K562 (cell line): Measurements from ENCODE around the gene CNTFR. TPM values are rescaled to one million over a fixed set of nuclear protein-coding genes. Genes with fewer than 3 reads are reported as not detected.

ENCODE experiments used
- BMI1 ChIP-seq: fragments of 150-350 bp; IDR thresholded peaks from 2 replicates; pipeline ENCODE4 v1.6.1; 2014; ENCODE audit warnings: low read length
- CEBPZ ChIP-seq: fragments of 150-350 bp; IDR thresholded peaks from 2 replicates; pipeline ENCODE4 v1.6.1; 2014; ENCODE audit warnings: low read depth, mild to moderate bottlenecking, low read length, borderline replicate concordance
- E2F6 ChIP-seq, 2 experiments: IDR thresholded peaks; 2 replicates each; pipeline ENCODE4 v1.6.1; 2011; ENCODE audit warnings: borderline replicate concordance in 1 of 2, control low read depth in 1 of 2, low read depth in 1 of 2, low read length in 1 of 2, mild to moderate bottlenecking in 1 of 2, mixed read lengths in 1 of 2, moderate library complexity in 1 of 2; ENCODE audit not compliant: insufficient read depth in 1 of 2, insufficient read length in 1 of 2, poor library complexity in 1 of 2, severe bottlenecking in 1 of 2; ENCODE audit errors: extremely low read depth in 1 of 2
- ELK1 ChIP-seq: sonication (generic); formaldehyde crosslinking; IDR thresholded peaks from 2 replicates; pipeline ENCODE4 v1.8.1; 2022; ENCODE audit warnings: missing genetic modification reagents
- GABPA ChIP-seq: fragments of 200-800 bp; sonication (Bioruptor generic); conservative IDR thresholded peaks from 2 replicates; pipeline ENCODE4 v1.6.1; 2016; ENCODE audit warnings: low read depth, missing genetic modification characterization, missing compliant biosample characterization
- GATAD2B ChIP-seq: fragments of 450-650 bp; IDR thresholded peaks from 2 replicates; pipeline ENCODE4 v1.6.1; 2017; ENCODE audit warnings: mild to moderate bottlenecking, borderline replicate concordance
- HDGF ChIP-seq: fragments of 450-650 bp; IDR thresholded peaks from 2 replicates; pipeline ENCODE4 v1.6.1; 2016
- HMG20A ChIP-seq: fragments of 450-650 bp; formaldehyde crosslinking; conservative IDR thresholded peaks from 2 replicates; pipeline ENCODE4 v1.4.0; 2020; ENCODE audit warnings: mild to moderate bottlenecking, mixed read lengths
- JUNB ChIP-seq: fragments of 450-650 bp; formaldehyde crosslinking; conservative IDR thresholded peaks from 2 replicates; pipeline ENCODE4 v1.4.0; 2020; ENCODE audit warnings: mild to moderate bottlenecking
- MITF ChIP-seq: IDR thresholded peaks from 2 replicates; pipeline ENCODE4 v1.6.1; 2014; ENCODE audit warnings: antibody characterized with exemption
- PKNOX1 ChIP-seq: fragments of 450-650 bp; IDR thresholded peaks from 2 replicates; pipeline ENCODE4 v1.6.1; 2016
- RUNX1 ChIP-seq: sonication (generic); IDR thresholded peaks from 2 replicates; pipeline ENCODE4 v1.6.1; 2016; ENCODE audit warnings: antibody characterized with exemption, low read depth
- SIRT6 ChIP-seq: IDR thresholded peaks from one replicate; pipeline ENCODE4 v1.6.1; 2012; ENCODE audit warnings: low read depth, mild to moderate bottlenecking, control low read depth, inconsistent platforms, low read length, moderate library complexity
- ZBTB8A ChIP-seq: fragments of 450-650 bp; IDR thresholded peaks from 2 replicates; pipeline ENCODE4 v1.6.1; 2018; ENCODE audit warnings: mild to moderate bottlenecking, moderate library complexity; ENCODE audit not compliant: partially characterized antibody
- ZNF217 ChIP-seq: sonication (generic); formaldehyde crosslinking; IDR thresholded peaks from 2 replicates; pipeline ENCODE4 v1.8.0; 2022; ENCODE audit warnings: mild to moderate bottlenecking, missing genetic modification reagents
- ZNF436 ChIP-seq: fragments of 250-450, 450-650 bp; sonication (Bioruptor Pico); formaldehyde crosslinking; IDR thresholded peaks from 2 replicates; pipeline ENCODE4 v1.7.0; 2020; ENCODE audit warnings: mild to moderate bottlenecking
- polyA plus RNA-seq, 8 experiments: library from polyadenylated mRNA; depleted of rRNA in 4 of 8; stranded (reverse) in 5 of 8; unstranded in 3 of 8; fragments of >200 nt; fragmentation: Nextera tagmentation in 2 of 8; fragmentation: Illumina TruSeq in 1 of 8; extraction: Ambion mirVana in 2 of 8; extraction: Trizol in 1 of 8; gene quantifications; 2 replicates each; pipeline versions ENCODE4 v1.2.1 to v1.2.3, GENCODE V29; 2011 to 2014; ENCODE audit warnings: inconsistent platforms in 1 of 8, missing spikeins in 1 of 8
- total RNA-seq, 7 experiments: library from RNA; depleted of rRNA in 6 of 7; stranded (reverse); fragments of >200 nt in 6 of 7; fragmentation: Illumina TruSeq in 2 of 7; extraction: Trizol in 2 of 7; gene quantifications; 2 replicates each; pipeline versions ENCODE4 v1.2.1 to v1.2.3, GENCODE V29; 2011 to 2021; ENCODE audit warnings: low replicate concordance in 1 of 7

CNTFR gene
- total and polyA plus RNA-seq, 9 of the 15 experiments (the other 6 are each of a cell fraction or from before 2014, with no cell fraction given): not detected

GRCh38 chr9:34620061-34620994 lies 30.8 kb upstream of the CNTFR start, which contains the start of gene DCTN3 (continued):
- TF ChIP-seq CEBPZ: peak; percentile 39; the same call in 1 of the 2 replicates
- TF ChIP-seq ELK1: no peak
- TF ChIP-seq ZBTB8A: no peak
- TF ChIP-seq JUNB (CRISPR knock-in tag): no peak
- no peak for TF ChIP-seq SIRT6
- TF ChIP-seq RUNX1: no peak
- no peak for TF ChIP-seq ZNF436
- peak; percentile 97 for TF ChIP-seq PKNOX1
- no peak for TF ChIP-seq HDGF
- no peak for TF ChIP-seq ZNF217 (CRISPR knock-in tag)
- no peak for TF ChIP-seq HMG20A
- TF ChIP-seq BMI1: peak; percentile 66
- no peak for TF ChIP-seq MITF
- TF ChIP-seq GABPA: peak; percentile 95
- TF ChIP-seq GATAD2B: no peak
- TF ChIP-seq E2F6 (IDR thresholded peaks at IDR 0.05; ENCODE audit: borderline replicate concordance in 1 of 2, extremely low read depth in 1 of 2, insufficient read depth in 1 of 2, insufficient read length in 1 of 2, low read depth in 1 of 2, low read length in 1 of 2, poor library complexity in 1 of 2, severe bottlenecking in 1 of 2): peak in 1 of 2 experiments; percentile 21
